NT2/D1 (cell line): Measurements from ENCODE around the gene GTF2A1L.

Source experiments
- YY1 ChIP-seq: IDR thresholded peaks from 2 replicates; pipeline ENCODE4 v1.6.1; 2011; ENCODE audit not compliant: insufficient read length, insufficient read depth
- ZNF274 ChIP-seq: IDR thresholded peaks from 2 replicates; pipeline ENCODE4 v1.6.1; 2011; ENCODE audit warnings: mild to moderate bottlenecking, low read depth, low read length

- TF ChIP-seq ZNF274 (no peak), YY1 (no peak)
Measured at GRCh38 chr2:48668992-48669391, 51.3 kb downstream of the GTF2A1L start.
